Neuronal stem cell (in vitro differentiated cells): ENCODE measurements around the gene LRPAP1.
A peak's percentile ranks its signal among the peaks of the same experiment; 100 is the strongest.

Source experiments
- DNase-seq: peaks from one replicate; pipeline ENCODE4 v3.0.0-alpha.2; 2013; ENCODE audit warnings: low spot score
- H2AFZ ChIP-seq: one replicate; pipeline ENCODE4 v1.6.1; 2013; ENCODE audit warnings: mild to moderate bottlenecking, low read length, inconsistent platforms
- H2AK5ac ChIP-seq: 2 replicates; pipeline ENCODE4 v1.6.1; 2013; ENCODE audit warnings: low read depth, mild to moderate bottlenecking, inconsistent platforms, low read length, moderate library complexity, mixed read lengths
- H2BK120ac ChIP-seq: 2 replicates; pipeline ENCODE4 v1.6.1; 2013; ENCODE audit warnings: low read depth, mild to moderate bottlenecking, inconsistent platforms, low read length, moderate library complexity, mixed read lengths
- H2BK12ac ChIP-seq: one replicate; pipeline ENCODE4 v1.6.1; 2013; ENCODE audit warnings: low read length, inconsistent platforms
- H2BK15ac ChIP-seq: 2 replicates; pipeline ENCODE4 v1.6.1; 2013; ENCODE audit warnings: mild to moderate bottlenecking, low read length, inconsistent platforms, mixed read lengths
- H2BK5ac ChIP-seq: one replicate; pipeline ENCODE4 v1.6.1; 2013; ENCODE audit warnings: inconsistent platforms, mild to moderate bottlenecking, low read length, moderate library complexity
- H3K14ac ChIP-seq: one replicate; pipeline ENCODE4 v1.6.1; 2013; ENCODE audit warnings: low read length, inconsistent platforms
- H3K18ac ChIP-seq: 2 replicates; pipeline ENCODE4 v1.6.1; 2013; ENCODE audit warnings: low read length, inconsistent platforms
- H3K23ac ChIP-seq: 2 replicates; pipeline ENCODE4 v1.6.1; 2013; ENCODE audit warnings: low read depth, mild to moderate bottlenecking, mixed read lengths, low read length, inconsistent platforms; ENCODE audit not compliant: poor library complexity
- H3K27ac ChIP-seq: replicated peaks from 3 replicates; pipeline ENCODE4 v1.5.1; 2013; ENCODE audit warnings: low read length, inconsistent platforms
- H3K27me3 ChIP-seq, 3 experiments: 2 replicates each; pipeline ENCODE4 v1.6.1; 2013; ENCODE audit warnings: low read length in 3 of 3, mild to moderate bottlenecking in 2 of 3, inconsistent platforms in 1 of 3, low read depth in 1 of 3, mixed read lengths in 1 of 3, moderate library complexity in 1 of 3; ENCODE audit not compliant: control insufficient read depth in 3 of 3, insufficient read depth in 3 of 3
- H3K36me3 ChIP-seq, 2 donors: replicated peaks in 1 of 2; 2 replicates each; pipeline ENCODE4 v1.6.1; 2013; ENCODE audit warnings: low read length in 2 of 2; ENCODE audit not compliant: control insufficient read depth in 2 of 2, insufficient read depth in 2 of 2
- H3K4ac ChIP-seq: 2 replicates; pipeline ENCODE4 v1.6.1; 2013; ENCODE audit warnings: inconsistent platforms, mild to moderate bottlenecking, low read length, moderate library complexity
- H3K4me1 ChIP-seq, 2 donors: 1 replicate in 1 of 2; 2 replicates in 1 of 2; pipeline ENCODE4 v1.6.1; 2013; ENCODE audit warnings: low read length in 2 of 2, low read depth in 1 of 2; ENCODE audit not compliant: control insufficient read depth in 2 of 2, insufficient read depth in 1 of 2
- H3K4me2 ChIP-seq: one replicate; pipeline ENCODE4 v1.6.1; 2013; ENCODE audit warnings: mild to moderate bottlenecking, low read length, inconsistent platforms; ENCODE audit not compliant: insufficient read depth, poor library complexity, severe bottlenecking
- H3K4me3 ChIP-seq, 2 donors: 2 replicates each; pipeline ENCODE4 v1.5.1; 2013; ENCODE audit warnings: low read length in 2 of 2, mild to moderate bottlenecking in 2 of 2, inconsistent platforms in 1 of 2, moderate library complexity in 1 of 2
- H3K79me1 ChIP-seq: one replicate; pipeline ENCODE4 v1.6.1; 2013; ENCODE audit warnings: low read depth, mild to moderate bottlenecking, inconsistent platforms, low read length, moderate library complexity
- H3K9ac ChIP-seq: one replicate; pipeline ENCODE4 v1.6.1; 2013; ENCODE audit warnings: mild to moderate bottlenecking, low read depth, low read length, inconsistent platforms; ENCODE audit not compliant: poor library complexity
- H3K9me3 ChIP-seq, 2 donors: replicated peaks in 1 of 2; 2 replicates each; pipeline versions ENCODE3 to v1.6.1; 2013; ENCODE audit warnings: low read length in 2 of 2, mild to moderate bottlenecking in 2 of 2, inconsistent platforms in 1 of 2, low read depth in 1 of 2, mixed read lengths in 1 of 2, moderate library complexity in 1 of 2; ENCODE audit not compliant: control insufficient read depth in 2 of 2, insufficient read depth in 1 of 2
- H4K8ac ChIP-seq: one replicate; pipeline ENCODE4 v1.6.1; 2013; ENCODE audit warnings: low read depth, mild to moderate bottlenecking, inconsistent platforms, low read length, moderate library complexity
- H4K91ac ChIP-seq: one replicate; pipeline ENCODE4 v1.6.1; 2013; ENCODE audit warnings: low read length, low read depth, mild to moderate bottlenecking, inconsistent platforms; ENCODE audit not compliant: poor library complexity
- WGBS, 2 donors: extraction: QIAGEN DNeasy Blood & Tissue Kit; methylation state at CpG; one replicate each; pipeline ENCODE4 v1.1.7; 2013; ENCODE audit warnings: missing lambda C conversion rate in 2 of 2, mixed read lengths in 1 of 2; ENCODE audit not compliant: insufficient read length in 2 of 2, insufficient replicate concordance in 1 of 2; ENCODE audit errors: extremely low coverage in 2 of 2; 5-methylcytosine and 5-hydroxymethylcytosine counted together

Gene LRPAP1

DNA sequence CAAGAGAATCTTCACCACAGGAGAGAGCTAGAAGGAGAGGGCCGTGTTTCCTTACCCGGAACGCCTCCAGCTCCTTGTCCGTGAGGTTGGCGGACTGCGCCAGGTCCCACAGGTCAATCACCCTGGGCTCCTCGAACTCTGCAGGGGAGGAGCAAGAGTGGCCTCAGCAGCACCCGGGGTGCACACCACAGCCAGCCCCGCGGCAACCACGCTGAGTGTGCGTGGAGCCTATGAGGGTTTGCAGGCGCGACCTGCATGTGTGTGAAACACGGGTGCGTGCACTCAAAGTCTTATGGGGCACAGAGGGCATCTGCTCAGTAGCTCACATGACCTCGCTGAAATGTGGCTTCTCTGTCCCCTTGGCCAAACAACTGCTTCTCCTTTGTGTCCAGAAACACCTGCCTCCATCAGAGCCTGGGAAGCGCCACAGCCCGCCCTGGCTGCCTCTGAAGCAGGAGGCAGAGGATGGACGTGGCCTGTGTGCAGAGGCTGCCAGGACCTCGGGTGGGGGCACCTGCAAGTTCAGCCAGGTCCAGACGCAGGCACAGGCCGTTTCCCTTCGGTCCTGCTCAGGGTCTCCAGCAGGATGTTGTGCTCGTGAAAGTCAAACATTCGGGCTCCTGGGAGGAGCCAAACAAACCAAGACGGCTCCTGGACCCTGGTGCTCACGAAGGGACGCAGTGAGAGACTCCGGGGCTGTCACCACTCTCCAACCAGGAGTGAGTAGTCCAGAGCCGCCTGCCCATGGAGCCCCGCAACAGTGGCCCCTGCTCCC is 16.0 kb downstream of the LRPAP1 start:
- no peak for DNase-seq
- H3K4me3 ChIP-seq, result no peak overlapping the region

DNA sequence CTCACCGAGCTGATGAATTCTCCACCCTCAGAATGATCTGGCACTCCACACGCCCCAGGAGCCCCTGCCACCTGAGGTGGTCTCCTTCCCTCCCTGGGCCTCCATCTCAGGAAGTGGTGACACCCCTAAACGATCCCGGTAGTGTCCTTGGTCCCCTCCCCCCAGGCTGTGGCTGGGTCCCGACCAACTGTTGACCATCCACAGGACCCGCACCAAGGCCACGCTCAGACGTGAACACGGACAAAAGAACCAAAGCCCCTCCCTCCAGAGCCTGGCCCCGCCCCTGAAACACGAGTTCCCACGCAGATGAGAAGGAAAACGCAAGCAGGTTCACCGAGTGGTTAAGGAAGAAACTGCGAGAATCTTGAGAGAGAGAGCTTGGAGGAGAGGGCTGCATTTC is 16.6 kb downstream of the LRPAP1 start:
- H3K27me3 ChIP-seq, result no peaks in the 10 kb centered on the region
- H2BK12ac ChIP-seq, result no peak overlapping the region
- WGBS, 2 donors, result no CpG with 5 or more reads among the region's 15 CpGs
- no peak overlapping the region for H4K91ac ChIP-seq
- no peaks in the 10 kb centered on the region for H3K4me1 ChIP-seq
- H3K9me3 ChIP-seq, result peaks cover 0 to 3% of the 10 kb centered on the region in 2 donors
- no peak overlapping the region for H3K27ac ChIP-seq
- H3K4me2 ChIP-seq, result no peak overlapping the region
- no peak overlapping the region for H3K18ac ChIP-seq
- DNase-seq, result no peak
- no peak overlapping the region for H3K14ac ChIP-seq
- H3K4ac ChIP-seq, result no peak overlapping the region
- peaks cover 11% of the 10 kb centered on the region for H3K79me1 ChIP-seq
- H2BK15ac ChIP-seq, result no peak overlapping the region
- no peak overlapping the region for H2BK120ac ChIP-seq
- peaks cover 74 to 96% of the 10 kb centered on the region in 2 donors for H3K36me3 ChIP-seq
- no peak overlapping the region for H2AK5ac ChIP-seq
- H3K23ac ChIP-seq, result no peak overlapping the region
- H2BK5ac ChIP-seq, result no peak overlapping the region
- no peak overlapping the region for H2AFZ ChIP-seq
- no peak overlapping the region for H3K9ac ChIP-seq
- no peak overlapping the region for H3K4me3 ChIP-seq
- no peak overlapping the region for H4K8ac ChIP-seq

More for the DNA sequence above, 16.0 kb downstream of the LRPAP1 start:
- H3K4me1 ChIP-seq, result no peaks in the 10 kb centered on the region
- H3K14ac ChIP-seq, result no peak overlapping the region
- H3K27ac ChIP-seq, result no peak overlapping the region
- no peak overlapping the region for H2BK12ac ChIP-seq
- no CpG with 5 or more reads among the region's 32 CpGs for WGBS, 2 donors
- H2AK5ac ChIP-seq, result no peak overlapping the region
- peaks cover 0 to 2% of the 10 kb centered on the region in 2 donors for H3K9me3 ChIP-seq
- H4K91ac ChIP-seq, result no peak overlapping the region
- no peaks in the 10 kb centered on the region for H3K27me3 ChIP-seq
- peaks cover 11% of the 10 kb centered on the region for H3K79me1 ChIP-seq
- peaks cover 68 to 96% of the 10 kb centered on the region in 2 donors for H3K36me3 ChIP-seq
- no peak overlapping the region for H2AFZ ChIP-seq
- H2BK5ac ChIP-seq, result no peak overlapping the region
- no peak overlapping the region for H3K18ac ChIP-seq
- H3K4me2 ChIP-seq, result no peak overlapping the region
- H4K8ac ChIP-seq, result no peak overlapping the region
- no peak overlapping the region for H3K4ac ChIP-seq
- H2BK15ac ChIP-seq, result no peak overlapping the region
- no peak overlapping the region for H3K23ac ChIP-seq
- no peak overlapping the region for H3K9ac ChIP-seq
- H2BK120ac ChIP-seq, result no peak overlapping the region

DNA sequence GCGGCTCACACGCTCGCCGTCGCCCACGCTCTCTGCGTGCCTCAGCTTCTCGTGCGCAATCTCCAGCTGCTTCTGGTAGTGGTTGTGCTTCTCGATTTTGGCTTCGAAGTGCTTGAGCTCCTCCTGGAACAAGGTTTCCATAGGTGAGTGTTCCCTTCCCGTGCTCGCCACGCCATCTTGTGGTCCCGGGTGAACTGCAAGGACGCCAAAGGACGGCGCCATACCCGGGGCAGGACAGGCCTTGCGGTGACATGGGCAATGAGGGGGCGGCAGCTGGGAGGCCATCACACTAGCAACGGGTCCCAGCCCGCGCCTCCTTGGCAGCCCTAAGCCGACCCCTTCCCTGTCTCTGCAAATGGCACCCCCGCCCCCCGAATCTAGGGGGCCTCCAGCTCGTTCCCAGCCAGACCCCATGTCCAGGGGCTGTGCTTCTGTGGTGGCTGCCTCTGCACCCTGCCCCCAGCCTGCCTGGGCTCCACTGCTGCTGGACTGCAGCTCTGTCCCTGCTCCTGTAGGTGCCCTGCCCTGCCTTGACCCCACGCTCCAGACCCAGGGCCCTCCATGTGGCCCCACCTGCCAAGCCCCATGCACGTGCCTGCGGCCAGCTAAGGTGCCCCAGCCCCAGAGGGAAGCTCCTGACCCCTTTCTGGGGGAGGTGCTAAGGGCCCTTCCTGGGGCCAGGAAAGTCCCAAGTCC is 17.3 kb downstream of the LRPAP1 start:
- WGBS, 2 donors, result no CpG with 5 or more reads among the region's 31 CpGs
- peaks cover 8% of the 10 kb centered on the region for H3K79me1 ChIP-seq

DNA sequence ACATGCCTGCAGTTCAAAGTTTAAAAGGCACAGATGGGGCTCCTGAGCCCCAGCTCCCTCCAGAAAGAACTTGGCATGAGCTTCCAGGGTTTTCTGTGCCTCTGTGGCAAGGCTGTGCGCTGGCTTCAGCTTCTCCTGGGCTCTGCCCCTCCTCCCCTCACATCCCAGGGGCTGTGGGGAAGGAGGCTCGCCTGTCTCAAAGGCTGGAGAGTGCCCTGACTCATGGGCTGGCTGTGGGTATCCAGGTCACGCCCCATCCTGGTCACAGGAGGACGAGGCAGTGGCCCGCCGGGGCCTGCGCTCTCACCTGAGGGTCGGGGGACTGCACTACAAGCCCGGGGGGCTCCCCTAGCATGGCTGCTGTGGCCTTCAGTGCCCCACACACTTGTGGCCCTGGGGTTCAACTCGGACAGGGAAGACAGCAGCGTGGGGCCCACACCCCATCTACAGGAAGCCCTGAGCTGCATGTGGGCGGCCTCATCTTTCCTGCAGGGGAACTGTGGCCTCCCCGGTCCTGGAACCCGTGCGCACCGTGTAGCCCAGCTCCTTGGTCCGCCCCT is 17.9 kb downstream of the LRPAP1 start:
- Histone ChIP-seq H3K27ac (no peak overlapping the region), H3K4me1 (no peaks in the 10 kb centered on the region), H2AK5ac (peak overlapping the region; percentile 46), H3K4me3 (no peak overlapping the region), H2BK15ac (peak overlapping the region; percentile 67), H4K8ac (no peak overlapping the region), H3K4me2 (no peak overlapping the region), H3K23ac (peak overlapping the region; percentile 57), H2BK12ac (no peak overlapping the region), H3K27me3 (no peaks in the 10 kb centered on the region), H3K18ac (peak overlapping the region; percentile 85), H3K9me3 (peaks cover 0 to 4% of the 10 kb centered on the region in 2 donors), H2BK120ac (no peak overlapping the region), H3K4ac (peak overlapping the region; percentile 53), H3K9ac (no peak overlapping the region), H3K36me3 (peaks cover 71 to 96% of the 10 kb centered on the region in 2 donors), H4K91ac (no peak overlapping the region), H3K14ac (peak overlapping the region; percentile 71), H2BK5ac (peak overlapping the region; percentile 82), H3K79me1 (peaks cover 3% of the 10 kb centered on the region), H2AFZ (no peak overlapping the region)
- no peak for DNase-seq
- no CpG with 5 or more reads among the region's 17 CpGs for WGBS, 2 donors

More for the DNA sequence above, 17.3 kb downstream of the LRPAP1 start:
- Histone ChIP-seq H3K14ac (peak overlapping the region; percentile 71), H3K9me3 (peaks cover 0 to 4% of the 10 kb centered on the region in 2 donors), H3K4me3 (no peak overlapping the region), H3K9ac (no peak overlapping the region), H2BK15ac (peak overlapping the region; percentile 67), H3K4ac (peak overlapping the region; percentile 53), H3K27me3 (no peaks in the 10 kb centered on the region), H2BK120ac (peak overlapping the region; percentile 36), H3K18ac (peak overlapping the region; percentile 85), H4K8ac (no peak overlapping the region), H3K23ac (peak overlapping the region; percentile 57), H3K27ac (no peak overlapping the region), H2AFZ (no peak overlapping the region), H3K36me3 (peaks cover 73 to 96% of the 10 kb centered on the region in 2 donors), H2BK5ac (peak overlapping the region; percentile 82), H2AK5ac (peak overlapping the region; percentile 46), H3K4me1 (no peaks in the 10 kb centered on the region), H3K4me2 (no peak overlapping the region), H2BK12ac (no peak overlapping the region), H4K91ac (no peak overlapping the region)
- DNase-seq, result no peak
